Dendritic cell treated with granulocyte-macrophage colony-stimulating factor and Interleukin-4, amounts not matched to agents 40 ng/mL and 50 ng/mL, for 4 days (primary cell): ENCODE data around the gene FBLN2.

Experiments
- H3K27ac Mint-ChIP-seq: one replicate; pipeline ENCODE4 v1.8.0; 2022; ENCODE audit warnings: mild to moderate bottlenecking, mixed read lengths
- H3K27me3 Mint-ChIP-seq: one replicate; pipeline ENCODE4 v1.8.0; 2022; ENCODE audit warnings: mild to moderate bottlenecking, mixed read lengths
- H3K36me3 Mint-ChIP-seq: one replicate; pipeline ENCODE4 v1.8.0; 2022; ENCODE audit warnings: low read depth, mixed read lengths
- H3K4me1 Mint-ChIP-seq: one replicate; pipeline ENCODE4 v1.8.0; 2022; ENCODE audit warnings: low read depth, mixed read lengths
- H3K4me3 Mint-ChIP-seq: one replicate; pipeline ENCODE4 v1.8.0; 2022; ENCODE audit warnings: mild to moderate bottlenecking, moderate library complexity, mixed read lengths
- H3K9me3 Mint-ChIP-seq: one replicate; pipeline ENCODE4 v1.8.0; 2022; ENCODE audit warnings: mixed read lengths
- intact Hi-C: fragments of 100-400 bp; cut with micrococcal nuclease; formaldehyde crosslinking; loops from one replicate; pipeline ENCODE4 v1.15.0; 2022

FBLN2 gene

DNA sequence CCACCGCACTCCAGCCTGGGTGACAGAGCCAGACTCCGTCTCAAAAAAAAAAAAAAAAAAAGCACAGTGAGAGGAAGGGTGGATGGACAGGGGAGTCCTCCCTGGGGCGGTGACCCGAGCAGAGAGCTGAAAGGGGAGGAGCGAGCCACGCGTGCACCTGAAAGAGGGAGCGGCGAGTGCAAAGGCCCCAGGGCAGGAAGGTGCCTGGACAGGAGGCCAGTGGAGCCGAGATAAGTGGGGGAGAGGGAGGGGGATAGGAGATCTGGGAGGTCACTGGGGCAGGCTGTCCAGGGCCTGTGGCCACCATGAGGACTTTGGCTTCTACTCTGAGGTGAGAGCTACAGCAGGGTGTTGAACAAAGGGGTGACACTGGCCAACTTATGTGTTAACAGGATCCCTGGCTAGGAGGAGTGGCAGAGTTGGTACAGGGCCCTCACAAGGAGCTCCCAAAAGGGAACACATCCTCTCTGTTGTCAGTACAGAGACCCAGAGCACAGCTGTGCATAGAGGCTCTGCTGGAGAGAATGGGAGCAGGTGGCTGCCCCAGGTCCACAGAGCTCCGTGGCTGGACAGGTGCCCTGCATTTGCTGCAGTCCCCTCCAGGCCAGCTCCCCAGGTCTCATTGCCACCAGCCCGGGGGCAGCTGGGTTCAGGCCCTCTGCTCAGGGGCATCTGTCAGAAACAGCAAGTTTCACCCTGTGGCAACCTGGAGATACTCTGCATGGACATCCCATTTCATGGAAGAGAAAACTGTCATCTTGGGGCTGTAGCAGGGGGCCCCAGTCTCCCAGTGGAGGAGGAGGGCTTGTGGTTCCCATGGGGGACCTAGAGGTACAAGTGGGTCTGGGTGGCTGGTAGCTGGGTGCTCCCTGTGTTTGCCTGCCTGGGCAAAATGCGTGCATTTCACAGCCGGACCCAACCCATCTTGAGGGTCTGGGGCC is 28.5 kb downstream of the FBLN2 start:
- no peaks in the 10 kb centered on the region for H3K4me1 Mint-ChIP-seq
- H3K27ac Mint-ChIP-seq = no peak overlapping the region
- intact Hi-C loops = no loop called here
- no peaks in the 10 kb centered on the region for H3K9me3 Mint-ChIP-seq
- H3K27me3 Mint-ChIP-seq = no peaks in the 10 kb centered on the region
- H3K4me3 Mint-ChIP-seq = no peak overlapping the region
- no peaks in the 10 kb centered on the region for H3K36me3 Mint-ChIP-seq

DNA sequence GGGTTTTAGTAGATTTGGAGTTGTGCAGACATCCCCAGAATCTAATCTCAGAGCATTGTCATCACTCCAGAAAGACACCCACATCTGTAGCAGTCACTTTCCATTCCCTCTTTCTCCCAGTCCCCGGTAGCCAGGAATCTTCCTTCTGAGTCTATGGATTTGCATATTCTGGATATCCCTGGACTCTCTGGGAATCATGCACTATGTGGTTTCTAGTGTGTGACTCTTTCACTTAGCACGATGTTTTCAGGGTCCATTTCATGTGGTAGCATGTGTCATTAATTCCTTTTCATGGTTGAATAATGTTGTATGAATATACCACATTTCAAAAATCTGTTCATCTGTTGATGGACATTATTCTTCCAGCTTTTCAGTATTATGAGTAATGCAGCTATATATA is 29.3 kb downstream of the FBLN2 start:
- Mint-ChIP-seq H3K9me3 (no peaks in the 10 kb centered on the region), H3K27me3 (no peaks in the 10 kb centered on the region), H3K36me3 (no peaks in the 10 kb centered on the region), H3K4me1 (no peaks in the 10 kb centered on the region), H3K27ac (no peak overlapping the region), H3K4me3 (no peak overlapping the region)
- intact Hi-C loops = no loop called here

DNA sequence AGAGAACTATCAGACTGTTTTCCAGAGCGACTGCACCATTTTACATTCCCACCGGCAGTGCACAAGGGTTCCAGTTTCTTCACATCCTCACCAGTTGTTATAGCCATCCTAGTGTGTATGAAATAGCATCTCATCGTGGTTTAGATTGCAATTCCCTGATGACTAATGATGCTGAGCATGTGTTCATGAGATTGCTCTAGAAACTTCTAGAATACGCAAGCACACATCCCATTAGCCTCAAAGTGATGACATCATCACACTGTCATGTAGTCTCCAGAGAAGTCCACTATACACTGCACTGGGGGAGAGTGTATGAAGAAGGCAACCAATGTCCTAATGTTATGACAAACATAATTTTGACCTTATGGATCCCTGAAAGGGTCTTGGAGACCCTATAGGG is 30.1 kb downstream of the FBLN2 start:
- H3K27me3 Mint-ChIP-seq = no peaks in the 10 kb centered on the region
- H3K9me3 Mint-ChIP-seq = no peaks in the 10 kb centered on the region
- H3K27ac Mint-ChIP-seq = no peak overlapping the region
- H3K4me1 Mint-ChIP-seq = no peaks in the 10 kb centered on the region
- intact Hi-C loops = no loop called here
- no peak overlapping the region for H3K4me3 Mint-ChIP-seq
- H3K36me3 Mint-ChIP-seq = no peaks in the 10 kb centered on the region

DNA sequence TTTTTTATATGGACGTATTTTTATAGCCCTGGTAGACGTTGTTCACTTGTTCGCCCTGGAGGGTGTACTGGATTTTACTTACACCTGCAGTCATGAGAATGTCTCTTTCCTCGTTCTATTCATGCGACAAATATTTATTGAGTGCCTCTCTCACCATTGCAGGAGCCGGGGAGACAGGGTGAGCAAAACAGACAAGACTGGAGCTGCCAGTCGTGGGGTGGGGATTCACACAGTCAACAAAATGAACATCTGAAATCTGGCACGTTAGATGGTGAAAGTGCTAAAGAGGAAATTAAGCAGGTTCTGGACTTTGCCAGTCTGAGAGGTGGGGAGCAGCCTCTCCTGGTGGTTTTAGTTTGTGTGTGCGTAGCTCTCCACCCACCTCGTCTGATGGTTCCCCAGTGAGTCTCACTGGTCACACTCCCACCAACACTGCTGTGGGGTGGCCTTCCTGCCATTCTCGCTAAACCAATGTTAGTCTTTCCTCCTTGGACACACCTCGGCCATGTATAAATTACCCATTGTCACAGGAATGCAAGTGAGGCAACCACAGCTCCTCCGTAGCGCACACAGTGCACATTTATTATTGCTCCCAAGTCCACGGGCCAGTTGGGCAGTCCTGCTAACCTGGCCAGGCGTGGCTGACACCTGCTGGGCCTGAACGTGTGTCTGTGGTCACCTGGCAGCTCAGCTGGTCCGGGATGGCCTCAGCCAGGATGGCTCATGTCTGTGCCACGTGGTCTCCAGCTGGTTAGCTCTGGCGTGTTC is 31.5 kb downstream of the FBLN2 start:
- Mint-ChIP-seq H3K27ac (no peak overlapping the region), H3K36me3 (no peaks in the 10 kb centered on the region), H3K4me3 (no peak overlapping the region), H3K27me3 (no peaks in the 10 kb centered on the region), H3K4me1 (no peaks in the 10 kb centered on the region), H3K9me3 (no peaks in the 10 kb centered on the region)
- intact Hi-C loops = no loop called here

DNA sequence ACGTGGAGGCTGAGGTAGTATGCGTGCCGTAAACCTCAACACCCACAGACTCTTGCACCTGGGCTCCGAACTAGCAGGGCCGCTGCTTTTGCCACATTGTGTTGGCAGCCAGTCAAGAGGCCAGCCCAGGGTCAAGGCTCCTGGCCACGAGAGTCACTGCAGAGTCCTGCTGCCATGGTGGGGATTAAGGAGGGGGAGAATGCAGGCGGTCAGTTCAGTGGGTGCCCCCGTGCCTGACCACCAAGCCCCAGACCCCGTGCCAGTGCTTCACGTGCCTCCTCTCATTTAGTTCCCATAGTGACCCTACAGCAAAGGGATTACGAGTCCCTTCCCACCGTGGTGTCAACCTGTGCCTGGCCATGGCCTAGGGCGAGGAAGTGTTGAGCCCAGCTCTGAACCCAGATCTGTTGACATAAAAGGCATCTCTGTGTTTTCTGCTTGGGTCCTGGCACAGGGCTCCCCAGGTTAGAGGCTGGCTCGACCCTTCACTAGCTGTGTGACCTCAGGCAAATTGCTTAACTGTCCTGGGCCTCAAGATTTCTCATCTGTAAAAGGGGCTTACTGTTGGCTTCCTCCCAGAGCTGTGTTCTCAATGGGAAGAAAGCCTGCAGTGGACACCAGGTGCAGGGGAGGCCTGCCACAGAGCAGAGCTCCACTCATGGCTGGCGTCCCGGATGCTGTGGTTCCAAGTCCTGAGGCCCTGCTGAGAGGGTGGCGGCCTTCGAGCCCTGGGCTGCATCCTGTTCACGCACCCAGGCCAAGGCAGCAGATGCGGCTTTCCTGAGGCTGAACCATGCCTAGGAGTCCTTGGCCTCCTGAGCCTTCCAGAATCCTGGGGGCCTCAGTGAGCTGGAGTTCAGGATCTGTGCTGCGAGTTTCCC is 32.8 kb downstream of the FBLN2 start:
- Mint-ChIP-seq H3K27me3 (no peaks in the 10 kb centered on the region), H3K4me3 (no peak overlapping the region), H3K4me1 (no peaks in the 10 kb centered on the region), H3K36me3 (no peaks in the 10 kb centered on the region), H3K27ac (no peak overlapping the region), H3K9me3 (no peaks in the 10 kb centered on the region)
- intact Hi-C loops = no loop called here

DNA sequence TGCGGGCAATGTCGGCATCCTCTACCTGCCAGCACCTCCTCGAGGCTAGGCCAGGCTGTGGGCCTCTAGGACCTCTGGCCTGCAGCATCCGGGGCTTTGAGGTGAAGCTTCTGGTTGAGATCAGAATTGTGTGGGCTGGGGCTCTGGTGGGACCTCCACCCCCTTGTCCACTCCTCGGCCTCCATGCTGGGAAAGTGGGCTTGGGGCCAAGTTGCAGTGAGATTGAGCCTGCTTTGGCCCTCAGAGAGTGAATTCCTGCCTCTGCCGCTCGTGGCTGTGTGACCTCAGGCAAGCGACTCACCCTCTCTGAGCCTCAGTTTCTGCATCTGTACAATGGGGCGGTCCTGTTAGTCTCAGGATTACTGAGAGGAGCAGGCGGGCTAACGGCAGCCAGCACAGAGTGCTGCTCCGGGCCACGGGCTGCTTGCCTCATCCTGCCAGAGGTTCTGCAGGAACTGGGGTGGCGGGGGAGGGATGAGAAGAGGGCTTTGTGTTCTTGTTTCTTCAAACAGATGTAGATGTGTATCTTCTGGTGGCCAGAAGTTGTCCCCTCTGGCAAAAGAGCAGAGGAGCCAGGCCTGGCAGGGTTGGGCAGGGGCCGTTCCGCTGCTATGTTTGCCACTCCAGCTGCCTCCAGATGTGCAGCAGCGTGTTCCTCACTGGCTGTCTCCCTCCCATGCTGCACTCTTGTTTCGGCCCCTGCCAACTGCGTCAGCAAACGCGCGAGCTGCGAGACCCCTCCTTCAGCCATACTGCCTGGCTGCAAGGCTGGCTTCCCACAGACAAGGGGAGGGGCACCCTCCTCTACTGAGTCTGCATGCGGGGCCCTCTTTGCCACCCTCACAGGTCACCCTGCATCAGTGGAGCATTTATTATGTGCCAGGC is 33.7 kb downstream of the FBLN2 start:
- Mint-ChIP-seq H3K27me3 (no peaks in the 10 kb centered on the region), H3K9me3 (no peaks in the 10 kb centered on the region), H3K36me3 (no peaks in the 10 kb centered on the region), H3K27ac (no peak overlapping the region), H3K4me1 (no peaks in the 10 kb centered on the region), H3K4me3 (no peak overlapping the region)
- intact Hi-C loops = no loop called here

DNA sequence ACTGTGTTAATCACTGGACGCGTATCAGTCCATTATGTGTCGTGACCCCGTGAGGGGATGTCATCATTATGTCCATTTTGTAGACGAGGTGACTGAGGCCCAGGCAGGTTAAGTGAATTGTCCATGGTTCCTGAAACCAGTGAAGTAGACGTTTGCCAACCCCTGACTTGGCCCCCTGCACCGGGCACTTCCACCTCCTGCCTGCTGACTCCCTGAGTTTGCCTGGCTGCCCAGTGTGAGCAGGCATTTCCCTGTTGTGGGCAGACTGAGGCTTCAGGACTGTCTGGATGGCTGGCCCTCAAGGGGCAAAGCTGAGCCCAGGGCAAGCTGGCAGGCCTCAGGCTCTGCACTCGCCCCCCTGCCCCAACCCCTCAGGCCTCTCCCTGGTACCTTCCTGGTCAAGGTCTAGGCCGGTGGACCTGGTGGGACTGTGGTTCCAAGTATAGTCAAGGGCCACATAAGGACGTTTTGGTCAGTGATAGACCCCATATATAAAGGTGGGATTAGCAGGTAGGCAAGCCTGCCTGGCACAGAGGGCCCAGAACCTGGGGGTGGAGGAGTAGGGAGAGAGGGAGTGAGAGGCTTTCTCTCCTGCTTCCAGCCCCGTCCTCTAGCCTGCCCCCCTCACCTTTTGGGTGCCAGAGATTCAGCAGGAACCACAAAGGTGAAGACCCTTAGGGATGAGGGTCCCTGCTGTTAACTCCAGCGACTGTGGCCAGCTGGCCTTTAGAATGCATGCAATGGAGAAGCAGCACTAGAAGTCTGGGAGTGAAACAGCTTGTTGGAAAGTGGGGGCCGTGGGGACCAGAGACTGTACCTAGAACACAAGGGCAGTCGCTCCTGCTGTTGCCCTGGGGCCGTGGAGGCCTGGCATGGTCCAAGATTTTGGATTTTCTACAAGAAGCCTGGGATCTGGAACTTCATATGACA is 34.6 kb downstream of the FBLN2 start:
- Mint-ChIP-seq H3K4me1 (no peaks in the 10 kb centered on the region), H3K27ac (no peak overlapping the region), H3K9me3 (no peaks in the 10 kb centered on the region), H3K4me3 (no peak overlapping the region), H3K27me3 (no peaks in the 10 kb centered on the region), H3K36me3 (no peaks in the 10 kb centered on the region)
- intact Hi-C loops = no loop called here

DNA sequence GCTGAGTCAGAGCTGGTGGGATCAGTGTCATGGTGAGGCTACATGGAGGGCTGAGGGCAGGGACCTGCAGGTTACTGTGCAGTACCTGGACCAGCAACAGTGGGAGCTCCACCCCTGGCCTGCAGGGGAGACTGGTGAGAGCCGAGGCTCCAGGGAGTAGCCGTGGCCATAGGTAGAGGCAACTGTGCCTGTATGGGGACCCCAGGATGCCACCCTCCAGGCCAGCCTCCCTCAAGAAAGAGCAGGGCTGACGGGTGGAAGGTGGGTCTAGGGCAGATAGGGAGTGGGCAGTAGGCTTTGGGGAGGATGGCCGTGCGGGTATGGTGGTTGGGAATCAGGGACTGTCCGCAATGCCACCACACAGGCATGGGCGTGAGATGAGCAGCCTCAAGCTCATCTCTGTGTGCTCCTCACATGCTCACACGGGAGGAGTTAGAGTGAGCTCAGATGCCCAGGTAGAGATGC is 35.5 kb downstream of the FBLN2 start:
- Mint-ChIP-seq H3K4me1 (no peaks in the 10 kb centered on the region), H3K4me3 (no peak overlapping the region), H3K36me3 (no peaks in the 10 kb centered on the region), H3K27ac (no peak overlapping the region), H3K27me3 (no peaks in the 10 kb centered on the region), H3K9me3 (no peaks in the 10 kb centered on the region)
- intact Hi-C loops = no loop called here

DNA sequence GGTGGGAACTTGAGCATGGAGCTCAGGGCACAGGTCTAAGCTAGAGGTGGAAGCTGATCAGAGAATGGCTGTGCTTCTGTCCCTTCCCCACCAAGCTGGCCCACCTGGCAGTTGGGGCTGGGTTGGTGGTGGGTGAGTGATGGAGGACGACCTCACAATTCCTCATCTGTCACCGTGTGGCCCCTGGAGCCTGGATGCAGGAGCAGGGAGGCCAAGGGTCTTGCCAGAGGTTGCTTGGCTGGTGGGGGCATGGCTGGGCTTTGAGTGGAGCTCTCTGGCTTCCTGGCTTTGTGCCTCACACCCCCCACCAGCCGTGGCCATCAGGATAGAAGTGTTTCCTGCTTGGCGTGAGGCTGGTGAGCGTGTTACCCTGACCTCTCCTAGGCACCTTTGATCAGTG is 36.0 kb downstream of the FBLN2 start:
- no peaks in the 10 kb centered on the region for H3K36me3 Mint-ChIP-seq
- no peak overlapping the region for H3K27ac Mint-ChIP-seq
- no peaks in the 10 kb centered on the region for H3K9me3 Mint-ChIP-seq
- intact Hi-C loops = no loop called here
- no peaks in the 10 kb centered on the region for H3K4me1 Mint-ChIP-seq
- H3K4me3 Mint-ChIP-seq = no peak overlapping the region
- H3K27me3 Mint-ChIP-seq = no peaks in the 10 kb centered on the region

DNA sequence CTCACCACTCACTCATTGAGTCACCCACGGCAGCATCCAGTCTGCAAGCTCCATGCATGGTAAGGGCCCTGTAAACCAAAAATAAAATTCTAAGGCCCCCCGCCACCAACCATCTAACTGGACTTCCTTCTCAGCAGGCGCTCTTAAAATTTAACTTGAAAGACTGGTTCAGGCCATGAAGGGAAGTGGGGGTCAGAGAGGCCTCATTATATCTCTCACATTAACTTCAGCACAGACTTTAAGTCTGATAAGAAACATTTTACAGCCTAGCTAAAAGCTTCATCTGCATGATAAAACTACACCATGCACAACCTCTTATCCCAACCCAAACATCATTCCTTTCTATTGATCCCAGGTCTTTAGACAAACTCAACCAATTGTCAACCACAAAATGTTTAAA is 38.5 kb downstream of the FBLN2 start:
- Mint-ChIP-seq H3K4me3 (no peak overlapping the region), H3K27ac (no peak overlapping the region), H3K36me3 (no peaks in the 10 kb centered on the region), H3K4me1 (no peaks in the 10 kb centered on the region), H3K9me3 (no peaks in the 10 kb centered on the region), H3K27me3 (no peaks in the 10 kb centered on the region)
- intact Hi-C loops = no loop called here

DNA sequence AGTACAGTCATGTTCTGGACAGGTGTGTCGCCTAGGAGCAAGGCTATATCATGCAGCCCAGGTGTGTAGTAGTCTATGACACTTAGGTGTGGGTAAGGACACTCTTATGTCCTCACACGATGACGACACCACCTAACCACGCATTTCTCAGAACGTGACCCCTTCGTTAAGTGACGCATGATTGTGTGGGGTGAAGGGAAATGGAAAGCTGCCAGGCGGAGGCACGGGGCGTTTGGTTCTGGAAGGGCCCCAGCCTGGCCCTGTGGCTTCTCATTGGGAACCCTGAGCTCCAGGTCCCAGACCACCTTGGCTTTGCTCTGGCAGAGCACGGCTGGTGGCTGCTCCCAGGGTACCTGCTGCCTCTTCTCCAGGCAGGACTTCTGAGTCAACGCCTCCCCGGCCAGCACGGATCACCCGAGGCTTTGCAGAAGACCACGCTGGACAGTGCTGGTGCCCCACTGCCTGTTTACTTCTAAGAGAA is 39.3 kb downstream of the FBLN2 start:
- Mint-ChIP-seq H3K9me3 (no peaks in the 10 kb centered on the region), H3K27ac (no peak overlapping the region), H3K36me3 (no peaks in the 10 kb centered on the region), H3K27me3 (no peaks in the 10 kb centered on the region), H3K4me1 (no peaks in the 10 kb centered on the region), H3K4me3 (no peak overlapping the region)
- intact Hi-C loops = no loop called here

DNA sequence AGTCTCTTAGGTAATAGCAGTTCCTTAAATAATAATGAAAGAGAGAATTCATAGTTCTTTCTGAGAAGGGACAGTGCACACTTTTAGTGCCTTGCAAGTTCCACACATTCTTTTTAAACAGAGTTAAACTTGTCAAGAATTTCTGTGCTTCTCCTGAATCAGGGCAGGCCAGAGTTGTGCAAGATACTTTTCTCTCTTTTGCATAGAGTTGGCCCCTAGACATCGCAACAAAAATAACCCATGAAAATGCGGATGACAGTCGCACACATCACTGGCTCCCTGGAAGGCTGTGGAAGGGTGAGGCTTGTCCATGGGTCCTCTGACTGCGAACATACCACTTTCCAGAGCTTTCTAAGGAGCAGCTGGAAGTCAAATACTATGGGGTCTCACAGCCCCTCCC is 40.1 kb downstream of the FBLN2 start:
- H3K9me3 Mint-ChIP-seq = no peaks in the 10 kb centered on the region
- no peaks in the 10 kb centered on the region for H3K4me1 Mint-ChIP-seq
- no peaks in the 10 kb centered on the region for H3K36me3 Mint-ChIP-seq
- no peak overlapping the region for H3K4me3 Mint-ChIP-seq
- no peak overlapping the region for H3K27ac Mint-ChIP-seq
- intact Hi-C loops = no loop called here
- H3K27me3 Mint-ChIP-seq = no peaks in the 10 kb centered on the region
